ENCODE data around the gene ANKRD23.
"Not testable (repeated sequence)": the region's sequence is repeated elsewhere in the genome, so short reads cannot be mapped to it uniquely, and the experiment has no call there.

The ANKRD23 gene

DNA sequence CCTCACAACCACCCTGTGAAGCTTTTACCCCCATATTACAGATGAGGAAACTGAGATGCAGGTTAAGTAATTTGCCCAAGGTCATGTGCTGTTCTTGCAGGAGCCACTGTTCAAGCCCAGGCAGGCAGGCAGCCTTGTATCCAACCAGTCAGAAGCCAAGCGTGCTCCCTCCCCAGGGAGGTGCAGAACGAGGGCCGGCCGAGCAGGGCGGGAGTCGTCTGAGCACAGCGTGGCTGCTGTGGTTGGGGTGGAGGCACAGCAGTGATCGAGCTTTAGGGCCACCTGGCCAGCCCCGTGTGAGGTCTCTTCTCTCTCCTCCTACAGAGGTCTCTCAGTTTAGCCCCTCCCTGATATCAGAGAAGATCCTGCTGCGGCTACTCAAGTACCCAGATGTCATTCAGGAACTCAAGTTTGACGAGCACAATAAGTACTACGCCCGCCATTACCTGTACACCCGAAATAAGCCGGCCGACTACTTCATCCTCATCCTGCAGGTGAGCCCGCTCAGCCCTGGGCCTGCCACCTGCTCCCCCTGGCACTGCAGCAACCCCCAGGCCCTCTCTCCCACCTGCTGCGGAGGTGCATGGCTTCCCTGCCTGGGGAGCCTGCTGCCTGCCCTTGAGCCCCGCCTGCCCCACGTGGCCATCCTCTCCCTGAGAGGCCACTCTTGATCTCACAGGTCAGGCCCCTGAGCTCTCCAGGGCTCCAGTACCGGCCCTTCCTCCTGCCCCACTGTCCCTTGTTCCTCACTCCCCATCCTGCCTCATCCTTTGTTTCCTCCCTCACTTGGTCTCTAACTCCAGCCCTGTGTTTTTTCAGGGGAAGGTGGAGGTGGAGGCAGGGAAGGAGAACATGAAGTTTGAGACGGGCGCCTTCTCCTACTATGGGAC lies 44.8 kb downstream of the ANKRD23 start:
- DNase-seq (ENCODE audit: low read depth in 2 of 2): no peak

DNA sequence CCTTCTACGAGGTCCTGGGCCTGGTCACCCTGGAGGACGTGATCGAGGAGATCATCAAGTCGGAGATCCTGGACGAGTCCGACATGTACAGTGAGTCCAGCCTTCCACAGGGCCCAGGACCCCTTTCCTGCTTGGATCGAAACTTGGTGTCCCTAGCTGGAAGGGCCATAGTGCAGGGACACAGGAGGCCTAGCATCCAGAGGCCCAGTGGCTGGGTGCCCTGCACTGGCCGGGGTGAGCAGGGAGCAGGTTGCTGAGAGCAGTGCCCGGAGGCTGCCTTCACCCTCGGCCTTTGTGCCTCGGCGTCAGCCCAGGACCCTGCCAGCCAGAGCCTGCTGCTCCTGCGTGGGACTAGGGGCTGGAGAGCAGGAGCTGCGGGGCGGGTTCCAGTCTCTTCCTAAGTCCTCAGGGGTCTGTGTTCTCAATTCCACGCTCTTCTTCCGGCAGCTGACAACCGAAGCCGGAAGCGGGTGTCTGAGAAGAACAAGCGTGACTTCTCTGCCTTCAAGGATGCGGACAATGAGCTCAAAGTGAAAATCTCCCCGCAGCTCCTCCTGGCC lies 46.7 kb downstream of the ANKRD23 start:
- DNase-seq (ENCODE audit: low read depth in 2 of 2): no peak

DNA sequence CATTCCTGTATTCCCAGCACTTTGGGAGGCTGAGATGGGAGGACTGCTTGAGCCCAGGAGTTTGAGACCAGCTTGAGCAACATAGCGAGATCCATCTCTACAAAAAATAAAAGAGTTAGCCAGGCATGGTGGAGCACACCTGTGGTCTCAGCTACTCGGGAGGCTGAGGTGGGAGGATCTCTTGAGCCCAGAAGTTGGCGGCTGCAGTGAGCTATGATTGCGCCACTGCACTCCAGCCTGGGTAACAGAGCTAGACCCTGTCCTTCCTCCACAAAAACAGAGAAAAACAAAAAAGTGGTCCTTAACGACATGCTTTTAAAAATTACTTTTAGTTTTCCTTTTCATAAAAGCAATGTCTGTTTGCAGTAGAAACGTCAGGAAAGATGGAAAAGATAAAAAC lies 47.3 kb downstream of the ANKRD23 start:
- not testable (repeated sequence) for DNase-seq (ENCODE audit: low read depth in 2 of 2)

DNA sequence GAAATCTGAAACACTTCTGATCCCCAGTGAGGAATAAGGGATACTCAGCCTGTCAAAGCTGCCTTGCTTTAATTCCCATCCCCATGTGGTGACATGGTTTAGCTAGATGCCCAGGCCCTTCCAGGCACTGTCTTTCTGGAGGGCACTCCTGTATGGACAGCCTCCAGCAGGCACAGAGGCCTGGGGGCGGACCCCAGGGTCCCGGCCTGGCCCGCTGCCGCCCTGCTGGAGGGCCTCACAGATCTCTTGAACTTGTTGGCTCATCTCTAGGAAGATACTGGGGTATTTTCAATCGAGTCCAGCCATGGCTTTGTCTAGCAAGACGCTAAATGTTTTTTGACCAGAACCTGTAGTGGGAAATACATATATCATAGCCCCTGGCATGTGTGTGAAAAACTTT lies 48.7 kb downstream of the ANKRD23 start:
- no peak for DNase-seq (ENCODE audit: low read depth in 2 of 2)

- DNase-seq (ENCODE audit: low read depth in 2 of 2): no peak
These were observed 50.8 kb downstream of the ANKRD23 start for GRCh38 chr2:96792772-96793749.

DNA sequence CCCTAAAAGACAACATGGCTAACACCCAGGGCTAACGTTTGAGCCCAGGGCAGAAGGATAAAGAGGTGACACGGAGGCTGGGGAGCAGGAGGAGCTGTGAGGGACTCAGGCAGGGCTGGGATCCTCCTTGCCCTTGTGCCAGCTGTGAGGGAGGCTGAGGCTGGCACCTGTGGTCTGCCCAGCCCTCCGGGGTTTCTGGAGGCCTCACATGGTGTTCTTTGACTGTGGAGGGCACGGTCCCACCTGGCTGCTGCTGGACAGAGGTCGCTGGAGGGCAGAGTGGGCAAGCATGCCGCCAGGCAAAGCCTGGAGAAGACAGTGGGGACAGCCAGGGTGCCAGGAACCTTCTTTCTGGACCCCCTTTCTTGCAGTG lies 54.6 kb downstream of the ANKRD23 start:
- DNase-seq (ENCODE audit: low read depth in 2 of 2): no peak

DNA sequence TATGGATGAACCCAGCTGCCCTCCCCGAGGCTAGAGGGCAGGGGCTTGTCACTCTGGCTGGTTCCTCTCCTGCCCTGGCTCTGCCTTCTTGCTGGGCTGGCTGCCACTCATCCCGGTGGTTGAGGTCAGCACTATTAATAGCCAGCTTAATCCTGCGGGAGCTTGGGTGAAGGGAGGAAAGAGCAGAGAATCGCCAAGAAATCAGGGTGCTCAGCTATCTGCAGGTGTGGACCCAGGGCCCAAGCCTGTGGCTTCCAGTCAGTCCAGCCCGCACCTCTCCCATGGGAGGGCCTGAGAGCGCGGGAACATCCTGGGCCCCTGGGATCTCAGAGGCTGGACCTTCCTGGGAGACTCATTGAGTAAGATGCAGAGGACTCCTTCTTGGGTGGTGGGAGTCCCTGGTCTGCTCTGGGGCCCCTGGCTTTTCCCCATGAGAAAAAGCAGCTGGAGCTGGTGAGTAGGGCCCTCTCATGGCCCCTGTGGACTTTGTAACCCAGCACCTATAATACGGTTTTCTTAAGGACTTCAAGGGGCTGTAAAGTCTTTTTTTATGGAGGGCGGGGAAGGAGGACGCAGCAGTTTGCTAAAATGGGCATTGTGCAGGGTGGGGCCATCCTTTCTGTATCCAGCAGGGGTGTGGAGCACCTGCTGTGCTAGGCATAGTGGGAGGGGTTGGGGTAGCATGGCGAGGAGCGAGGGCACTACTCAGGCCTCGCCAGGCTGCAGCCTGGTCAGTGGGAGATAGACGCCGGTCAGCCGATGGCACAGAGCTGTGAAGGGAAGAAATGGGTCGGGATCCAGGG lies 55.2 kb downstream of the ANKRD23 start:
- no peak for DNase-seq (ENCODE audit: low read depth in 2 of 2)
